Measurements from ENCODE around the gene TREML1. TPM values are rescaled to one million over a fixed set of nuclear protein-coding genes. Genes with fewer than 3 reads are reported as not detected.
"Not testable (repeated sequence)": the region's sequence is repeated elsewhere in the genome, so short reads cannot be mapped to it uniquely, and the experiment has no call there.

Gene TREML1, protein sequence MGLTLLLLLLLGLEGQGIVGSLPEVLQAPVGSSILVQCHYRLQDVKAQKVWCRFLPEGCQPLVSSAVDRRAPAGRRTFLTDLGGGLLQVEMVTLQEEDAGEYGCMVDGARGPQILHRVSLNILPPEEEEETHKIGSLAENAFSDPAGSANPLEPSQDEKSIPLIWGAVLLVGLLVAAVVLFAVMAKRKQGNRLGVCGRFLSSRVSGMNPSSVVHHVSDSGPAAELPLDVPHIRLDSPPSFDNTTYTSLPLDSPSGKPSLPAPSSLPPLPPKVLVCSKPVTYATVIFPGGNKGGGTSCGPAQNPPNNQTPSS
- not detected in 2 replicates for total RNA-seq (2014; rRNA removed; shearing (Covaris generic))

DNA sequence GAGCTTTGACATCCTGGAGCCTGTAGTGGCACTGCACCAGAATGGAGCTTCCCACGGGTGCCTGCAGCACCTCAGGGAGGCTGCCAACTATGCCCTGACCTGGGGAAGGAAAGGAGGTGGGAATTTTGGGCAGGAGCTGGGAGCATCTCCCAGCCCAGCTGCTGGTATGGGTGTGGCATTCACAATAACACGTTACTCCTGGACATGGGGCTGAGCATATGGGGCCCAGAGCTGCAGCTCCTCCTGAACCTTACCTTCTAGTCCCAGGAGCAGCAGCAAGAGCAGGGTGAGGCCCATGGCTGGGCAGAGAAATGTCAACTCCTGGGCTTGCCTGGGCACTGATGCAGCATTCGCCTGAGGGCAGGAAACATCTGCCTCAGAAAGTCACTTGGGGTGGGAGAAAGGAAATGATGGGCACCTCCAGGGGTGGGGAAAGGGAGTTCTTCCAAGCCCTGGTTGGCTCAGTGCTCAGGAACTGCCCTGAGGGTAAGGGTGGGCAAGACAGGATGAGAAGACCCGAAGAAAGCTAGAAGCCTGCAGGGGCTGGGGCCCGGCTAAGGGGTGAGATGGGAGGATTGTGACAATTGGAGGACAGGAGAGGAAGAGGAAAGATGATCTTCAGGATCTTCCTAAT lies at the start of gene TREML1:
TREML1 (minus strand) TSS at position 356 of the 634 bp plus-strand sequence; CDS start at position 297, 59 bp downstream.
- in situ Hi-C loops (cut with HindIII; ENCODE audit: low sequenced_read_pairs) = no loop called here
- DNase-seq (ENCODE audit: low spot score) = no peak

- in situ Hi-C loops (cut with HindIII; ENCODE audit: low sequenced_read_pairs) = no loop called here
- no peak for DNase-seq (ENCODE audit: low spot score)
These were observed 47.6 kb upstream of the TREML1 start for GRCh38 chr6:41201764-41202173.

DNA sequence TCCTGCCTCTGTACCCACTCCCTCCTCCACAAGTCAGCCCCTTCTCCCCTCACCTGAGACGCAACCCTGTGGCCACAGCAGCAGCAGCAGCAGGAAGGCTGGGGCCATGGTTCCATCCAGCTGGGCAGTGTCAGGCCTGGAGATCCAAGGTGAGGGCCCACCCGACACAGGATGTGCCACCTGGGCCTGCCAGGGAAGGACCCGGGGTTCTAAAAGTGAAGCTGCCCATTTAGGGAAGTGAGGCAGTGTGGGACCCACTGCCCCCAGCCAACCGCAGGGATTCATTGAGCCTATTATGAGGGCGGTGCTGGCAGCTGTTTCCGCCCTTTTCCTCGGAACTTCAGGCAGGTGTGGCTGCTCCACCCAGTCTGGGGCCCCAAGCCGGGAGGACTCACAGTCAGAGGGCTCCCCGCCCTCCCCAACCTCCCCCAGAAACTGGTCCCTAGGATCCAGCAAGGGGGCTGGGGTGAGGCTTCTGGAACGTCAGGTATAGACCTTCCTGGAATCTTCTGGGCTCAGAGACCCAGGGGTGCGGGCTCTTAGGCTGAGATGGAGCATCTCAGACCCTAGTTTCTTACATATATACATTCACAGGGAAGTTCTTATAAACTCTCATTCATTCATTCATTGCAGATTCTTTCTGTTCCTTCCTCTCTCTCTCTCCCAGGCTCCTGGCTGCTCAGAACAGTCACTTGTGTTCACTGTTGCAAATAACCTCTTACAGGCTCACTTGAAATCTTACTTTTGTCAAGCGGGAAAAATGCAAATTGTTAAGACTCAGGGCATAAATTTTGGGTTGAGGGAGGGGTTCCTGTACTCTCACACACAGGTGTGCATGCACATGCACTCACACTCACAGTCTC lies 47.0 kb upstream of the TREML1 start, which contains the start of gene TREML2:
TREML2 (minus strand) TSS at position 249 of the 863 bp plus-strand sequence; CDS start at position 108, 141 bp downstream.
- no peak for DNase-seq (ENCODE audit: low spot score)
- in situ Hi-C loops (cut with HindIII; ENCODE audit: low sequenced_read_pairs) = no loop called here

- in situ Hi-C loops (cut with HindIII; ENCODE audit: low sequenced_read_pairs) = no loop called here
- no peak for DNase-seq (ENCODE audit: low spot score)
These were observed 46.3 kb upstream of the TREML1 start for GRCh38 chr6:41200296-41200900.

- no peak for DNase-seq (ENCODE audit: low spot score)
- in situ Hi-C loops (cut with HindIII; ENCODE audit: low sequenced_read_pairs) = no loop called here
These were observed 45.6 kb upstream of the TREML1 start for GRCh38 chr6:41199552-41200246.

DNA sequence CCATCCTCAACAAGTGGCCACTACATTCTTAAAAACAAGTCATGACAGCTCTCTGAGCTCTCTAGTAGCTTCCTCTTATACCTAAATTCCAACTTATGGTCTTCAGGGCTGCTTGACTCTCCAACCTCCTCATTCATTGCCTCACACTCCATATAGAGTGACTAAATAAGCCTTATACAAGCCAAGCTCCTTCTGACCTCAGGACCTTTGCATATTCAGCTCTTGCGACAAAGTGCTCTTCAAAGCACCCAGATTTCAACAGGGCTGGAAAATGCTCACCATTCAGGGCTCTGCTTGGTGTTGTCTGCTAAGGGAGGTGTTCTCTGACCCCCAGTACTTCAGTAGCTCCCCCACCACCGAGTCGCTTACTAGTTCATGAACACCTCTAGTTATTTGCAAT lies 43.1 kb upstream of the TREML1 start:
- DNase-seq (ENCODE audit: low spot score) = no peak
- in situ Hi-C loops (cut with HindIII; ENCODE audit: low sequenced_read_pairs) = no loop called here

GRCh38 chr6:41194386-41194785 lies 40.2 kb upstream of the TREML1 start:
- in situ Hi-C loops (cut with HindIII; ENCODE audit: low sequenced_read_pairs) = no loop called here
- DNase-seq (ENCODE audit: low spot score) = no peak

GRCh38 chr6:41193884-41194283 lies 39.7 kb upstream of the TREML1 start:
- no peak for DNase-seq (ENCODE audit: low spot score)
- in situ Hi-C loops (cut with HindIII; ENCODE audit: low sequenced_read_pairs) = no loop called here

- no peak for DNase-seq (ENCODE audit: low spot score)
- in situ Hi-C loops (cut with HindIII; ENCODE audit: low sequenced_read_pairs) = no loop called here
These were observed 39.1 kb upstream of the TREML1 start for GRCh38 chr6:41193171-41193734.

GRCh38 chr6:41191569-41191968 lies 37.4 kb upstream of the TREML1 start:
- DNase-seq (ENCODE audit: low spot score) = no peak
- in situ Hi-C loops (cut with HindIII; ENCODE audit: low sequenced_read_pairs) = no loop called here

GRCh38 chr6:41190791-41191190 lies 36.6 kb upstream of the TREML1 start:
- in situ Hi-C loops (cut with HindIII; ENCODE audit: low sequenced_read_pairs) = no loop called here
- DNase-seq (ENCODE audit: low spot score) = no peak

GRCh38 chr6:41189967-41190366 lies 35.8 kb upstream of the TREML1 start:
- in situ Hi-C loops (cut with HindIII; ENCODE audit: low sequenced_read_pairs) = no loop called here
- no peak for DNase-seq (ENCODE audit: low spot score)

DNA sequence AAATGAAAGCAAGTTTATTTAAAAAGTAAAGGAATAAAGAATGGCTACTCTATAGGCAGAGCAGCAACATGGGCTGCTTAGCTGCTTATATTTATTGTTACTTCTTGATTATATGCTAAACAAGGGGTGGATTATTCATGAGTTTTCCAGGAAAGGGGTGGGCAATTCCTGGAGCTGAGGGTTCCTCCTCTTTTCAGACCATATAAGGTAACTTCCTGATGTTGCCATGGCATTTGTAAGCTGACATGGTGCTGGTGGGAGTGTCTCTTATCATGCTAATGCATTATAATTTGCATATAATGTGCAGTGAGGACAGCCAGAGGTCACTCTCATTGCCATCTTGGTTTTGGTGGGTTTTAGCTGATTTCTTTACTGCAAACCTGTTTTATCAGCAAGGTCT lies 34.9 kb upstream of the TREML1 start:
- DNase-seq (ENCODE audit: low spot score); in situ Hi-C loops (cut with HindIII; ENCODE audit: low sequenced_read_pairs): not testable (repeated sequence)

DNA sequence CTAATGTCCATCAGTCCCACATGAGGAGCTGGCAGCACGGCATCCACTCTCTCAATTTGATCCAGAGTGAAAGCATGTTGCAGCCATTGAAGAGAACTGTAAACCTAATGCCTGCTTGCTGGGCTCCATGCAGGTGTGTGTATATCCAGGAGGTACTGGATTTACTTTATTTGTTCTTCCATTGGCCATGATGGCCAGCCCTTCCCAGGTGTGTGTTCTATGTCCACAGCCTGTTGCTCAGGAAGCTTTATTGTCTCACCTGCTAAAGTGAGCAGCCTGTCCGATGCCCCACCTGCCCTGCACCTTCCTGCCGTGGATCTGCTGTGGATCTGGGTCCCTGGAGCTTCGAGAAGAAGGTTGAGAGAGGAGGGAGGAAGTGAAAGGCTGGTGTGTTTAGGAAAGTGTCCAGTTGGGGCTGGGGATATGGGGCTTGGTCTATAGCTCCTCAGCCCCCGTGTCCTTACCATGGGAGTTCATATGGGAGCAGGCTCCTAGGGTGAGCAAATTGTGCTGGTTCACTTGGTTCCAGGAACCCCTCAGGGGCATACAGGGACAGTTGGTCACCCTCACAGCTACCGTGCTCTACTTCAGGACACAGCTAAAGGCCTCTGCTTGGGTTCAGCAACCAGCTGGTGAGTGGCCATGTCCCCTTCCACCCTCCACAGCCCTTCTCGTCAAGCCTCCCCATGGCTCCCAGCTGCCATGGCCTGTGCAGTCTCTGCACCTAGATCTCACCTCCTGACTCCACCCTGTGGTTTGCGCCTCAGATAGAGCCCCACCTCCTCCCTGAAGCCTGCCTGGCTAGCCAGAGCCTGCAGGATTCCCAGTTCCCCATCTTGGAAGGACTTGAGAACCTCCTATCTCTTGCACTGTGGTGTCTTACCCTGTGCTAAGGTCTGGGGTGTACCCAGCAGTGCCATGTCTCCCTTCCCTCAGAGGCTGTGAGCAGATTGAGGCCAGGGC lies 34.1 kb upstream of the TREML1 start:
- no peak for DNase-seq (ENCODE audit: low spot score)
- in situ Hi-C loops (cut with HindIII; ENCODE audit: low sequenced_read_pairs) = no loop called here

GRCh38 chr6:41186031-41186562 lies 31.9 kb upstream of the TREML1 start:
- in situ Hi-C loops (cut with HindIII; ENCODE audit: low sequenced_read_pairs) = no loop called here
- DNase-seq (ENCODE audit: low spot score) = no peak

- in situ Hi-C loops (cut with HindIII; ENCODE audit: low sequenced_read_pairs) = no loop called here
- DNase-seq (ENCODE audit: low spot score) = no peak
These were observed 30.6 kb upstream of the TREML1 start for GRCh38 chr6:41184761-41185160.
